Parathyroid adenoma (tissue), 2 donors: ENCODE results near the gene ANTKMT.

Experiments
- H2AFZ ChIP-seq: fragments of 300-600 bp; sonication (generic); one replicate; pipeline ENCODE4 v1.7.0; 2017; ENCODE audit warnings: antibody characterized with exemption, mild to moderate bottlenecking
- H3K27ac ChIP-seq: fragments of 300-600 bp; sonication (generic); one replicate; pipeline ENCODE4 v1.7.0; 2017
- H3K27me3 ChIP-seq: fragments of 300-600 bp; sonication (generic); one replicate; pipeline ENCODE4 v1.7.0; 2017; ENCODE audit warnings: low read length; ENCODE audit not compliant: control insufficient read depth, insufficient read depth
- H3K36me3 ChIP-seq: fragments of 300-600 bp; sonication (generic); one replicate; pipeline ENCODE4 v1.7.0; 2017; ENCODE audit warnings: low read length; ENCODE audit not compliant: control insufficient read depth, insufficient read depth
- H3K4me1 ChIP-seq: fragments of 300-600 bp; sonication (generic); one replicate; pipeline ENCODE4 v1.7.0; 2017; ENCODE audit warnings: control low read depth
- H3K4me2 ChIP-seq: fragments of 300-600 bp; sonication (generic); one replicate; pipeline ENCODE4 v1.7.0; 2017; ENCODE audit warnings: low read length
- H3K4me3 ChIP-seq: fragments of 300-600 bp; sonication (generic); one replicate; pipeline ENCODE4 v1.7.0; 2017; ENCODE audit warnings: low read depth, low read length
- H3K79me2 ChIP-seq: fragments of 300-600 bp; sonication (generic); one replicate; pipeline ENCODE4 v1.7.0; 2017; ENCODE audit warnings: control low read depth
- H3K9ac ChIP-seq: fragments of 300-600 bp; sonication (generic); one replicate; pipeline ENCODE4 v1.7.0; 2017; ENCODE audit warnings: mild to moderate bottlenecking
- H3K9me3 ChIP-seq: fragments of 300-600 bp; sonication (generic); one replicate; pipeline ENCODE4 v1.7.0; 2017; ENCODE audit warnings: low read length; ENCODE audit not compliant: control insufficient read depth
- CTCF ChIP-seq: fragments of 300-600 bp; sonication (generic); IDR thresholded peaks from one replicate; pipeline ENCODE4 v1.7.0; 2017; ENCODE audit warnings: antibody characterized with exemption, mild to moderate bottlenecking
- donor health status: primary hyperparathyroidism.

The ANTKMT gene

GRCh38 chr16:760065-760464, 39.1 kb downstream of the ANTKMT start:
- no peaks in the 10 kb centered on the region for H3K4me1 ChIP-seq
- TF ChIP-seq CTCF: no peak
- H3K4me3 ChIP-seq: no peak overlapping the region
- no peak overlapping the region for H3K4me2 ChIP-seq
- no peaks in the 10 kb centered on the region for H3K9me3 ChIP-seq
- no peak overlapping the region for H3K9ac ChIP-seq
- no peaks in the 10 kb centered on the region for H3K36me3 ChIP-seq
- no peak overlapping the region for H2AFZ ChIP-seq
- H3K27me3 ChIP-seq: no peaks in the 10 kb centered on the region
- H3K79me2 ChIP-seq: no peaks in the 10 kb centered on the region
- H3K27ac ChIP-seq: no peak overlapping the region

- Histone ChIP-seq H3K4me2 (no peak within 1 kb of the TSS), H3K27ac (no peak within 1 kb of the TSS), H3K9ac (no peak within 1 kb of the TSS), H3K36me3 (no peaks in the 10 kb centered on the region), H3K79me2 (no peaks in the 10 kb centered on the region), H3K9me3 (no peaks in the 10 kb centered on the region), H3K4me3 (no peak within 1 kb of the TSS), H3K4me1 (no peaks in the 10 kb centered on the region), H2AFZ (no peak within 1 kb of the TSS), H3K27me3 (no peaks in the 10 kb centered on the region)
- no peak for TF ChIP-seq CTCF
Observed at GRCh38 chr16:760545-761343, 39.8 kb downstream of the ANTKMT start, which contains the start of gene MSLN. MSLN (plus strand) TSS chr16:760734; CDS start chr16:762681, 1,947 bp downstream.

GRCh38 chr16:761625-762513, 40.9 kb downstream of the ANTKMT start:
- Histone ChIP-seq H3K27ac (no peak overlapping the region), H3K4me3 (no peak overlapping the region), H3K79me2 (no peaks in the 10 kb centered on the region), H3K9ac (no peak overlapping the region), H3K27me3 (no peaks in the 10 kb centered on the region), H3K4me2 (no peak overlapping the region), H2AFZ (no peak overlapping the region), H3K9me3 (no peaks in the 10 kb centered on the region), H3K4me1 (no peaks in the 10 kb centered on the region), H3K36me3 (no peaks in the 10 kb centered on the region)
- TF ChIP-seq CTCF: no peak

- Histone ChIP-seq H3K4me1 (no peaks in the 10 kb centered on the region), H3K27ac (no peak overlapping the region), H3K4me2 (no peak overlapping the region), H2AFZ (no peak overlapping the region), H3K36me3 (no peaks in the 10 kb centered on the region), H3K79me2 (no peaks in the 10 kb centered on the region), H3K9ac (no peak overlapping the region), H3K9me3 (no peaks in the 10 kb centered on the region), H3K27me3 (no peaks in the 10 kb centered on the region), H3K4me3 (no peak overlapping the region)
- TF ChIP-seq CTCF: no peak
Observed at GRCh38 chr16:762595-763268, 41.8 kb downstream of the ANTKMT start.
